GM23338 (cell line): ENCODE results near the gene DGKK. TPM values are rescaled to one million over a fixed set of nuclear protein-coding genes. Genes with fewer than 3 reads are reported as not detected.

Source experiments
- ATAC-seq: fragments of 200-7000 bp; cut with Tn5 transposase; 3 replicates; pipeline ENCODE4 v1.9.1; 2020
- DNase-seq: peaks from one replicate; pipeline ENCODE4 v3.0.0-alpha.2; 2015; ENCODE audit warnings: low spot score
- H2AFZ ChIP-seq: fragments of 200-600 bp; sonication (generic); 2 replicates; pipeline ENCODE4 v1.8.0; 2016; ENCODE audit warnings: antibody characterized with exemption, mild to moderate bottlenecking, moderate library complexity
- H3F3A ChIP-seq: fragments of 200-600 bp; sonication (generic); replicated peaks from 2 replicates; pipeline ENCODE4 v1.8.0; 2017; ENCODE audit warnings: antibody characterized with exemption, mixed run types, low read depth
- H3K27ac ChIP-seq: fragments of 200-600 bp; sonication (generic); 2 replicates; pipeline ENCODE4 v1.6.1; 2016; ENCODE audit warnings: low read depth
- H3K27me3 ChIP-seq: fragments of 200-600 bp; sonication (generic); 2 replicates; pipeline ENCODE4 v1.8.0; 2016; ENCODE audit warnings: mild to moderate bottlenecking, mixed run types, moderate library complexity; ENCODE audit not compliant: insufficient read depth
- H3K36me3 ChIP-seq: fragments of 200-600 bp; sonication (generic); 2 replicates; pipeline ENCODE4 v1.8.0; 2016; ENCODE audit warnings: mild to moderate bottlenecking; ENCODE audit not compliant: insufficient read depth
- H3K4me1 ChIP-seq: fragments of 200-600 bp; sonication (generic); 2 replicates; pipeline ENCODE4 v1.8.0; 2016; ENCODE audit warnings: mild to moderate bottlenecking, moderate library complexity; ENCODE audit not compliant: insufficient read depth
- H3K4me2 ChIP-seq: fragments of 200-600 bp; sonication (generic); 2 replicates; pipeline ENCODE4 v1.7.1; 2017; ENCODE audit warnings: mixed run types
- H3K4me3 ChIP-seq: fragments of 200-600 bp; sonication (generic); 2 replicates; pipeline ENCODE4 v1.6.1; 2016; ENCODE audit warnings: mixed run types
- H3K79me2 ChIP-seq: fragments of 200-600 bp; sonication (generic); replicated peaks from 2 replicates; pipeline ENCODE4 v1.8.0; 2017; ENCODE audit warnings: mild to moderate bottlenecking; ENCODE audit not compliant: insufficient read depth
- H3K9me2 ChIP-seq: fragments of 200-600 bp; sonication (generic); 2 replicates; pipeline ENCODE4 v1.8.0; 2017; ENCODE audit not compliant: insufficient read depth
- H4K20me1 ChIP-seq: fragments of 200-600 bp; sonication (generic); replicated peaks from 2 replicates; pipeline ENCODE4 v1.8.0; 2017; ENCODE audit warnings: mild to moderate bottlenecking; ENCODE audit not compliant: insufficient read depth
- H3K27ac Mint-ChIP-seq: 2 replicates; pipeline ENCODE4 v1.8.0; 2020; ENCODE audit warnings: inconsistent platforms, mild to moderate bottlenecking, moderate library complexity, mixed read lengths
- H3K27me3 Mint-ChIP-seq: 3 replicates; pipeline ENCODE4 v1.8.0; 2022; ENCODE audit warnings: low read depth, mild to moderate bottlenecking, moderate library complexity, mixed read lengths, inconsistent platforms; ENCODE audit not compliant: insufficient read depth, poor library complexity
- H3K36me3 Mint-ChIP-seq: 3 replicates; pipeline ENCODE4 v1.8.0; 2021; ENCODE audit warnings: low read depth, mild to moderate bottlenecking, inconsistent platforms, moderate library complexity, mixed read lengths
- H3K4me1 Mint-ChIP-seq: 3 replicates; pipeline ENCODE4 v1.8.0; 2020; ENCODE audit warnings: mild to moderate bottlenecking, inconsistent platforms, mixed read lengths
- H3K4me3 Mint-ChIP-seq: 3 replicates; pipeline ENCODE4 v1.8.0; 2021; ENCODE audit warnings: moderate library complexity, mild to moderate bottlenecking, inconsistent platforms, mixed read lengths
- H3K9me3 Mint-ChIP-seq: 3 replicates; pipeline ENCODE4 v1.8.0; 2020; ENCODE audit warnings: moderate library complexity, mild to moderate bottlenecking, inconsistent platforms, mixed read lengths
- CREB1 ChIP-seq: fragments of 250-450 bp; sonication (Bioruptor Pico); IDR thresholded peaks from 2 replicates; pipeline ENCODE4 v1.5.0; 2020; ENCODE audit warnings: low read depth, mild to moderate bottlenecking, moderate library complexity
- ETS1 ChIP-seq: IDR thresholded peaks from 2 replicates; pipeline ENCODE4 v1.6.1; 2016; ENCODE audit warnings: antibody characterized with exemption
- EZH2 ChIP-seq: fragments of 200-600 bp; sonication (generic); IDR thresholded peaks from one replicate; pipeline ENCODE4 v1.8.0; 2017; ENCODE audit warnings: antibody characterized with exemption, mild to moderate bottlenecking, low read depth; ENCODE audit not compliant: unreplicated experiment
- EZH2phosphoT487 ChIP-seq: fragments of 200-600 bp; sonication (generic); IDR thresholded peaks from one replicate; pipeline ENCODE4 v1.8.1; 2018; ENCODE audit warnings: antibody characterized with exemption; ENCODE audit not compliant: unreplicated experiment
- JUNB ChIP-seq: IDR thresholded peaks from one replicate; pipeline ENCODE4 v1.6.1; 2016; ENCODE audit warnings: antibody characterized with exemption; ENCODE audit not compliant: unreplicated experiment
- NANOG ChIP-seq: IDR thresholded peaks from 2 replicates; pipeline ENCODE4 v1.6.1; 2016; ENCODE audit warnings: antibody characterized with exemption, borderline replicate concordance
- POLR2AphosphoS5 ChIP-seq: IDR thresholded peaks from 2 replicates; pipeline ENCODE4 v1.6.1; 2016; ENCODE audit warnings: antibody characterized with exemption, low read depth
- REST ChIP-seq: IDR thresholded peaks from one replicate; pipeline ENCODE4 v1.6.1; 2018; ENCODE audit warnings: antibody characterized with exemption; ENCODE audit not compliant: unreplicated experiment
- STAT1 ChIP-seq: IDR thresholded peaks from one replicate; pipeline ENCODE4 v1.6.1; 2016; ENCODE audit warnings: antibody characterized with exemption; ENCODE audit not compliant: unreplicated experiment
- ZNF114 ChIP-seq: fragments of 250-450 bp; sonication (Bioruptor Pico); IDR thresholded peaks from 2 replicates; pipeline ENCODE4 v1.5.0; 2020; ENCODE audit warnings: mild to moderate bottlenecking, moderate library complexity
- ZNF331 ChIP-seq: fragments of 250-450 bp; sonication (Bioruptor Pico); IDR thresholded peaks from 2 replicates; pipeline ENCODE4 v1.5.0; 2020; ENCODE audit warnings: low read depth, mild to moderate bottlenecking, moderate library complexity
- polyA plus RNA-seq: library from polyadenylated mRNA; unstranded; fragments of >200 nt; fragmentation: Nextera tagmentation; extraction: Ambion mirVana; gene quantifications from 2 replicates; pipeline ENCODE4 v1.2.1, GENCODE V29; 2016
- total RNA-seq: library from RNA; depleted of rRNA; stranded (reverse); fragments of >200 nt; shearing (Covaris generic); gene quantifications from 2 replicates; pipeline ENCODE4 v1.2.3, GENCODE V29; 2014
- TF ChIP-seq, protein P1 (sequence below): fragments of 250-450 bp; sonication (Bioruptor Pico); IDR thresholded peaks from 2 replicates; pipeline ENCODE4 v1.5.0; 2020; ENCODE audit warnings: mild to moderate bottlenecking, moderate library complexity
- TF ChIP-seq, protein P2 (sequence below), 2 experiments: fragments of 200-600 bp in 1 of 2; sonication (generic) in 1 of 2; conservative IDR thresholded peaks; 2 replicates each; pipeline versions ENCODE4 v1.5.1 to v1.6.1; 2016 to 2017; ENCODE audit warnings: antibody characterized with exemption in 2 of 2, low read depth in 2 of 2, mild to moderate bottlenecking in 2 of 2, moderate library complexity in 1 of 2

Gene DGKK
- total and polyA plus RNA-seq, 2 experiments from 2014 or later, result 2.1 to 8.9 TPM

GRCh38 chrX:50403903-50404302, 66.7 kb downstream of the DGKK start:
- Mint-ChIP-seq H3K4me1 (no peaks in the 10 kb centered on the region), H3K27me3 (no peaks in the 10 kb centered on the region), H3K36me3 (peaks cover 39% of the 10 kb centered on the region), H3K4me3 (no peak overlapping the region), H3K9me3 (no peaks in the 10 kb centered on the region), H3K27ac (no peak overlapping the region)
- Histone ChIP-seq H2AFZ (no peak overlapping the region), H3K4me1 (no peaks in the 10 kb centered on the region), H3K9me2 (no peaks in the 10 kb centered on the region), H3K27ac (no peak overlapping the region), H3F3A (no peaks in the 10 kb centered on the region), H3K4me2 (no peak overlapping the region), H3K36me3 (no peaks in the 10 kb centered on the region), H3K4me3 (no peak overlapping the region), H3K27me3 (no peaks in the 10 kb centered on the region), H3K79me2 (no peaks in the 10 kb centered on the region), H4K20me1 (no peaks in the 10 kb centered on the region)
- TF ChIP-seq CREB1 (CRISPR knock-in tag) (no peak), JUNB (no peak), ZNF331 (no peak), POLR2AphosphoS5 (no peak), REST (no peak), ETS1 (no peak), EZH2phosphoT487 (no peak), NANOG (no peak), ZNF114 (CRISPR knock-in tag) (no peak), EZH2 (no peak), STAT1 (no peak)
- TF ChIP-seq, protein P1, sequence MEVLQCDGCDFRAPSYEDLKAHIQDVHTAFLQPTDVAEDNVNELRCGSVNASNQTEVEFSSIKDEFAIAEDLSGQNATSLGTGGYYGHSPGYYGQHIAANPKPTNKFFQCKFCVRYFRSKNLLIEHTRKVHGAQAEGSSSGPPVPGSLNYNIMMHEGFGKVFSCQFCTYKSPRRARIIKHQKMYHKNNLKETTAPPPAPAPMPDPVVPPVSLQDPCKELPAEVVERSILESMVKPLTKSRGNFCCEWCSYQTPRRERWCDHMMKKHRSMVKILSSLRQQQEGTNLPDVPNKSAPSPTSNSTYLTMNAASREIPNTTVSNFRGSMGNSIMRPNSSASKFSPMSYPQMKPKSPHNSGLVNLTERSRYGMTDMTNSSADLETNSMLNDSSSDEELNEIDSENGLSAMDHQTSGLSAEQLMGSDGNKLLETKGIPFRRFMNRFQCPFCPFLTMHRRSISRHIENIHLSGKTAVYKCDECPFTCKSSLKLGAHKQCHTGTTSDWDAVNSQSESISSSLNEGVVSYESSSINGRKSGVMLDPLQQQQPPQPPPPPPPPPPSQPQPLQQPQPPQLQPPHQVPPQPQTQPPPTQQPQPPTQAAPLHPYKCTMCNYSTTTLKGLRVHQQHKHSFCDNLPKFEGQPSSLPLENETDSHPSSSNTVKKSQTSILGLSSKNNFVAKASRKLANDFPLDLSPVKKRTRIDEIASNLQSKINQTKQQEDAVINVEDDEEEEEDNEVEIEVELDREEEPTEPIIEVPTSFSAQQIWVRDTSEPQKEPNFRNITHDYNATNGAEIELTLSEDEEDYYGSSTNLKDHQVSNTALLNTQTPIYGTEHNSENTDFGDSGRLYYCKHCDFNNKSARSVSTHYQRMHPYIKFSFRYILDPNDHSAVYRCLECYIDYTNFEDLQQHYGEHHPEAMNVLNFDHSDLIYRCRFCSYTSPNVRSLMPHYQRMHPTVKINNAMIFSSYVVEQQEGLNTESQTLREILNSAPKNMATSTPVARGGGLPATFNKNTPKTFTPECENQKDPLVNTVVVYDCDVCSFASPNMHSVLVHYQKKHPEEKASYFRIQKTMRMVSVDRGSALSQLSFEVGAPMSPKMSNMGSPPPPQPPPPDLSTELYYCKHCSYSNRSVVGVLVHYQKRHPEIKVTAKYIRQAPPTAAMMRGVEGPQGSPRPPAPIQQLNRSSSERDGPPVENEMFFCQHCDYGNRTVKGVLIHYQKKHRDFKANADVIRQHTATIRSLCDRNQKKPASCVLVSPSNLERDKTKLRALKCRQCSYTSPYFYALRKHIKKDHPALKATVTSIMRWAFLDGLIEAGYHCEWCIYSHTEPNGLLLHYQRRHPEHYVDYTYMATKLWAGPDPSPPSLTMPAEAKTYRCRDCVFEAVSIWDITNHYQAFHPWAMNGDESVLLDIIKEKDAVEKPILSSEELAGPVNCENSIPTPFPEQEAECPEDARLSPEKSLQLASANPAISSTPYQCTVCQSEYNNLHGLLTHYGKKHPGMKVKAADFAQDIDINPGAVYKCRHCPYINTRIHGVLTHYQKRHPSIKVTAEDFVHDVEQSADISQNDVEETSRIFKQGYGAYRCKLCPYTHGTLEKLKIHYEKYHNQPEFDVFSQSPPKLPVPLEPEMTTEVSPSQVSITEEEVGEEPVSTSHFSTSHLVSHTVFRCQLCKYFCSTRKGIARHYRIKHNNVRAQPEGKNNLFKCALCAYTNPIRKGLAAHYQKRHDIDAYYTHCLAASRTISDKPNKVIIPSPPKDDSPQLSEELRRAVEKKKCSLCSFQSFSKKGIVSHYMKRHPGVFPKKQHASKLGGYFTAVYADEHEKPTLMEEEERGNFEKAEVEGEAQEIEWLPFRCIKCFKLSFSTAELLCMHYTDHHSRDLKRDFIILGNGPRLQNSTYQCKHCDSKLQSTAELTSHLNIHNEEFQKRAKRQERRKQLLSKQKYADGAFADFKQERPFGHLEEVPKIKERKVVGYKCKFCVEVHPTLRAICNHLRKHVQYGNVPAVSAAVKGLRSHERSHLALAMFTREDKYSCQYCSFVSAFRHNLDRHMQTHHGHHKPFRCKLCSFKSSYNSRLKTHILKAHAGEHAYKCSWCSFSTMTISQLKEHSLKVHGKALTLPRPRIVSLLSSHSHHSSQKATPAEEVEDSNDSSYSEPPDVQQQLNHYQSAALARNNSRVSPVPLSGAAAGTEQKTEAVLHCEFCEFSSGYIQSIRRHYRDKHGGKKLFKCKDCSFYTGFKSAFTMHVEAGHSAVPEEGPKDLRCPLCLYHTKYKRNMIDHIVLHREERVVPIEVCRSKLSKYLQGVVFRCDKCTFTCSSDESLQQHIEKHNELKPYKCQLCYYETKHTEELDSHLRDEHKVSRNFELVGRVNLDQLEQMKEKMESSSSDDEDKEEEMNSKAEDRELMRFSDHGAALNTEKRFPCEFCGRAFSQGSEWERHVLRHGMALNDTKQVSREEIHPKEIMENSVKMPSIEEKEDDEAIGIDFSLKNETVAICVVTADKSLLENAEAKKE, result no peak
- TF ChIP-seq, protein P2, sequence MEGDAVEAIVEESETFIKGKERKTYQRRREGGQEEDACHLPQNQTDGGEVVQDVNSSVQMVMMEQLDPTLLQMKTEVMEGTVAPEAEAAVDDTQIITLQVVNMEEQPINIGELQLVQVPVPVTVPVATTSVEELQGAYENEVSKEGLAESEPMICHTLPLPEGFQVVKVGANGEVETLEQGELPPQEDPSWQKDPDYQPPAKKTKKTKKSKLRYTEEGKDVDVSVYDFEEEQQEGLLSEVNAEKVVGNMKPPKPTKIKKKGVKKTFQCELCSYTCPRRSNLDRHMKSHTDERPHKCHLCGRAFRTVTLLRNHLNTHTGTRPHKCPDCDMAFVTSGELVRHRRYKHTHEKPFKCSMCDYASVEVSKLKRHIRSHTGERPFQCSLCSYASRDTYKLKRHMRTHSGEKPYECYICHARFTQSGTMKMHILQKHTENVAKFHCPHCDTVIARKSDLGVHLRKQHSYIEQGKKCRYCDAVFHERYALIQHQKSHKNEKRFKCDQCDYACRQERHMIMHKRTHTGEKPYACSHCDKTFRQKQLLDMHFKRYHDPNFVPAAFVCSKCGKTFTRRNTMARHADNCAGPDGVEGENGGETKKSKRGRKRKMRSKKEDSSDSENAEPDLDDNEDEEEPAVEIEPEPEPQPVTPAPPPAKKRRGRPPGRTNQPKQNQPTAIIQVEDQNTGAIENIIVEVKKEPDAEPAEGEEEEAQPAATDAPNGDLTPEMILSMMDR (conservative IDR thresholded peaks at IDR 0.05; ENCODE audit: low read depth in 2 of 2), result no peak
- ATAC-seq (no peak), DNase-seq (no peak)
